A549 (cell line): Measurements from ENCODE around the gene CCDC30. TPM values are rescaled to one million over a fixed set of nuclear protein-coding genes. Genes with fewer than 3 reads are reported as not detected.

Experiments
- ATAC-seq, 2 experiments: fragments of 200-7000 bp in 1 of 2; fragments of >200 bp in 1 of 2; cut with Nextera tagmentation in 1 of 2; cut with Tn5 transposase in 1 of 2; 3 replicates each; pipeline versions ENCODE4 v1.8.0 to v1.9.1; 2018 to 2020; ENCODE audit warnings: mild to moderate bottlenecking in 1 of 2, moderate library complexity in 1 of 2
- CTCF ChIA-PET: fragments of 300-600 bp; sonication (Branson Sonifier 250); formaldehyde crosslinking; extraction: SDS; loops from one replicate; lab custom pipeline; 2021; ENCODE audit warnings: antibody characterized with exemption, inconsistent platforms; lab: Yijun Ruan, JAX
- POLR2A ChIA-PET: fragments of 350-600 bp; formaldehyde crosslinking; extraction: SDS; loops from one replicate; lab custom pipeline; 2021; ENCODE audit warnings: antibody characterized with exemption, inconsistent platforms; lab: Yijun Ruan, JAX
- DNase-seq, 2 experiments: peaks; one replicate each; pipeline versions ENCODE4 v3.0.0 to v3.0.0-alpha.2; 2011 to 2016; ENCODE audit warnings: low read depth in 1 of 2, low spot score in 1 of 2
- FAIRE-seq: peaks from 2 replicates; lab custom pipeline; 2011; peaks lifted over from hg19 to GRCh38; lab: Jason Lieb, UNC
- H3K27ac ChIP-seq, 2 experiments: fragments of >200 bp; sonication (Bioruptor Twin); formaldehyde crosslinking; 3 replicates each; pipeline ENCODE4 v1.5.1; 2016 to 2017
- H3K4me1 ChIP-seq: fragments of >200 bp; sonication (Bioruptor Twin); formaldehyde crosslinking; 3 replicates; pipeline ENCODE4 v1.6.1; 2016
- H3K4me2 ChIP-seq: fragments of >200 bp; sonication (Bioruptor Twin); formaldehyde crosslinking; 3 replicates; pipeline ENCODE4 v1.6.1; 2016
- H3K4me3 ChIP-seq: fragments of >200 bp; sonication (Bioruptor Twin); formaldehyde crosslinking; 3 replicates; pipeline ENCODE4 v1.5.1; 2016
- H3K9me3 ChIP-seq: fragments of >200 bp; sonication (Bioruptor Twin); formaldehyde crosslinking; 3 replicates; pipeline ENCODE4 v1.6.1; 2016
- CBX2 ChIP-seq: fragments of 200-600 bp; sonication (generic); IDR thresholded peaks from 2 replicates; pipeline ENCODE4 v1.6.1; 2016; ENCODE audit warnings: low read depth, mild to moderate bottlenecking, borderline replicate concordance
- ELK1 ChIP-seq: fragments of 150-350 bp; IDR thresholded peaks from 2 replicates; pipeline ENCODE4 v1.6.1; 2014; ENCODE audit warnings: low read depth, mild to moderate bottlenecking, low read length
- FOSL2 ChIP-seq, 2 experiments: fragments of 450-650 bp in 1 of 2; fragments of >200 bp in 1 of 2; sonication (Bioruptor Twin) in 1 of 2; formaldehyde crosslinking; IDR thresholded peaks; 2 replicates each; pipeline versions ENCODE4 v1.5.0 to v1.6.1; 2016 to 2020; ENCODE audit warnings: mild to moderate bottlenecking in 1 of 2, moderate library complexity in 1 of 2
- FOXS1 ChIP-seq: fragments of 250-450 bp; sonication (Bioruptor Pico); IDR thresholded peaks from 2 replicates; pipeline ENCODE4 v1.5.0; 2020; ENCODE audit warnings: mild to moderate bottlenecking, moderate library complexity
- HDAC2 ChIP-seq: fragments of 200-600 bp; sonication (generic); IDR thresholded peaks from 2 replicates; pipeline ENCODE4 v1.6.1; 2016
- HOXA7 ChIP-seq: fragments of 250-450 bp; sonication (Bioruptor Pico); IDR thresholded peaks from 2 replicates; pipeline ENCODE4 v1.5.0; 2020; ENCODE audit warnings: mild to moderate bottlenecking, moderate library complexity
- HOXB13 ChIP-seq: fragments of 250-450 bp; sonication (Bioruptor Pico); IDR thresholded peaks from 2 replicates; pipeline ENCODE4 v1.5.0; 2020; ENCODE audit warnings: low read depth, mild to moderate bottlenecking, moderate library complexity
- JUN ChIP-seq, 2 experiments: fragments of >200 bp; sonication (Bioruptor Twin); formaldehyde crosslinking; IDR thresholded peaks; 2 replicates in 1 of 2; 3 replicates in 1 of 2; pipeline ENCODE4 v1.6.1; 2016 to 2017
- JUNB ChIP-seq: fragments of >200 bp; sonication (Bioruptor Twin); formaldehyde crosslinking; IDR thresholded peaks from 2 replicates; pipeline ENCODE4 v1.6.1; 2016
- KDM1A ChIP-seq: fragments of 200-600 bp; sonication (generic); IDR thresholded peaks from 2 replicates; pipeline ENCODE4 v1.6.1; 2016; ENCODE audit warnings: low read depth, mild to moderate bottlenecking
- KDM5A ChIP-seq: fragments of 200-600 bp; sonication (generic); IDR thresholded peaks from 2 replicates; pipeline ENCODE4 v1.6.1; 2016; ENCODE audit warnings: antibody characterized with exemption, mild to moderate bottlenecking
- MAZ ChIP-seq: fragments of 150-350 bp; IDR thresholded peaks from 2 replicates; pipeline ENCODE4 v1.6.1; 2014; ENCODE audit warnings: antibody characterized with exemption, low read depth, low read length, borderline replicate concordance
- NFE2L2 ChIP-seq: fragments of 150-350 bp; conservative IDR thresholded peaks from 2 replicates; pipeline ENCODE4 v1.6.1; 2014; ENCODE audit warnings: low read length
- PHF8 ChIP-seq: fragments of 200-600 bp; sonication (generic); IDR thresholded peaks from 2 replicates; pipeline ENCODE4 v1.6.1; 2016; ENCODE audit warnings: low read depth, mild to moderate bottlenecking, antibody characterized with exemption, moderate library complexity, borderline replicate concordance
- RAD21 ChIP-seq, 2 experiments: fragments of >200 bp in 1 of 2; sonication (Bioruptor Twin) in 1 of 2; formaldehyde crosslinking in 1 of 2; IDR thresholded peaks in 1 of 2; conservative IDR thresholded peaks in 1 of 2; 2 replicates in 1 of 2; 3 replicates in 1 of 2; pipeline ENCODE4 v1.6.1; 2012 to 2018; ENCODE audit warnings: inconsistent platforms in 1 of 2
- RARB ChIP-seq: fragments of 250-450 bp; sonication (Bioruptor Pico); IDR thresholded peaks from 2 replicates; pipeline ENCODE4 v1.8.0; 2021; ENCODE audit warnings: mild to moderate bottlenecking, moderate library complexity
- RCOR1 ChIP-seq: fragments of 150-350 bp; IDR thresholded peaks from 2 replicates; pipeline ENCODE4 v1.6.1; 2014; ENCODE audit warnings: antibody characterized with exemption, low read length, low read depth
- RNF2 ChIP-seq: fragments of 200-600 bp; sonication (generic); IDR thresholded peaks from 2 replicates; pipeline ENCODE4 v1.6.1; 2016; ENCODE audit warnings: low read depth, mild to moderate bottlenecking, antibody characterized with exemption, moderate library complexity, borderline replicate concordance
- SMC3 ChIP-seq: fragments of >200 bp; sonication (Bioruptor Twin); formaldehyde crosslinking; IDR thresholded peaks from 3 replicates; pipeline ENCODE4 v1.6.1; 2018; ENCODE audit warnings: inconsistent platforms
- SREBF2 ChIP-seq: fragments of 450-650 bp; IDR thresholded peaks from 2 replicates; pipeline ENCODE4 v1.6.1; 2014; ENCODE audit warnings: mild to moderate bottlenecking, moderate library complexity
- ZC3H11A ChIP-seq: fragments of 450-650 bp; IDR thresholded peaks from 2 replicates; pipeline ENCODE4 v1.6.1; 2014; ENCODE audit warnings: antibody characterized with exemption, mild to moderate bottlenecking
- ZNF302 ChIP-seq: fragments of 250-450 bp; sonication (Bioruptor Pico); IDR thresholded peaks from 2 replicates; pipeline ENCODE4 v1.9.0; 2021; ENCODE audit warnings: inconsistent platforms, mild to moderate bottlenecking, moderate library complexity
- WGBS: methylation state at CpG from one replicate; pipeline ENCODE4 v1.1.6; 2017; ENCODE audit errors: missing lambda C conversion rate; 5-methylcytosine and 5-hydroxymethylcytosine counted together
- polyA plus RNA-seq, 4 experiments: library from polyadenylated mRNA; depleted of rRNA in 3 of 4; stranded (reverse); fragments of >200 nt; fragmentation: RNase III in 1 of 4; extraction: RNeasy Plus Mini Kit Qiagen cat#74134 plus additional on column Dnase treatment in 1 of 4; gene quantifications; 2 replicates in 3 of 4; 3 replicates in 1 of 4; pipeline ENCODE4 v1.2.3, GENCODE V29; 2011 to 2017
- TF ChIP-seq, protein P1 (sequence below): fragments of 250-450 bp; sonication (Bioruptor Pico); IDR thresholded peaks from 2 replicates; pipeline ENCODE4 v1.5.0; 2021; ENCODE audit warnings: mild to moderate bottlenecking, moderate library complexity, borderline replicate concordance
- TF ChIP-seq, protein P2 (sequence below): fragments of 450-650 bp; IDR thresholded peaks from 2 replicates; pipeline ENCODE4 v1.6.1; 2014; ENCODE audit warnings: antibody characterized with exemption

CCDC30 gene
- polyA plus RNA-seq, 2 of the 4 experiments (the other 2 are of a cell fraction), result 0.75 to 1.6 TPM

DNA sequence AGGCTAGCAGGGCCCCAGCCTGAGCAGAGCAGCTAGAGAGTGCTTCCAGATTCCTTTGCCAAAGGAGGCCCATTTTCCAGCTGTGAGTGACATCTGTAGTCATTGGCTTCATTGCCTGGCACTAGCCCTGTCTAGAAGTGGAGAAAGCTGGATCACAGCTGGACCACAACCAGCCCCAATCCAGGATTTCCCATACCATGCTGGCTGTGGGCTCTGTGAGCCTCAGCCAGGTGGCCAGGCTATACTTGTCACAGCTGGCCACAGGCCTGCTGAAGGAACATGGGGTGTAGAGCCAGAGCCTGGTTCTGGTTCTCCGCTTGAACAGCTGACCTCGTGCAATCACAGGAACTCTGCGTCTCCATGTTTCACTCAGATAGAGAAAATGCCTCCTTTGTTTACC is 45.9 kb upstream of the CCDC30 start (continued):
- TF ChIP-seq FOXS1 (CRISPR knock-in tag), result no peak
- no peak for TF ChIP-seq SREBF2
- TF ChIP-seq, all 56 proteins: peak for 0

DNA sequence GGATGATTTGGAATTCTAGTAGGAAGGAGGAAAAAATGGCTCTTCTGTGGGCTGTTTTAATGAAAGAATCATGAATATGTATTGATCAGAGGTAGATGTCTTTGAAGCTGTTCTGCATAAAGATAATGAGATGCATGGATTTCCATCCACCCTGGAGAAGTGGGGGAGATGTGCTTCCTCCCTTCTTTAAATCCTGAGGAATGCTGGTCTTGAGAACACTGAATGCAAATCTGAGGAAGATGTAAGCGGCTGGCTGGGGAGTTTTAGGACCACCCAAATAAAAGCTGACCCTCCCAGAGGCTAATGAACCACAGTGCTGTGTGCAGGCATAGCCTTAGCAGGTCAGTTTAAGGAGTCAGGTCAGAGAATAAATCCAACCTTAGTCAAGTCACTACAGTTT is 44.6 kb upstream of the CCDC30 start:
- Histone ChIP-seq H3K27ac (no peak overlapping the region), H3K9me3 (no peaks in the 10 kb centered on the region), H3K4me1 (no peaks in the 10 kb centered on the region), H3K4me2 (no peak overlapping the region), H3K4me3 (no peak overlapping the region)
- no peak for FAIRE-seq
- 93% methylated on average over 1 of the region's 1 CpG for WGBS
- no peak for DNase-seq
- TF ChIP-seq KDM1A, result no peak
- no peak for TF ChIP-seq ZC3H11A
- TF ChIP-seq NFE2L2, result no peak
- TF ChIP-seq RCOR1, result no peak
- POLR2A ChIA-PET, result no interaction called here
- CTCF ChIA-PET, result no interaction called here
- no peak for ATAC-seq

DNA sequence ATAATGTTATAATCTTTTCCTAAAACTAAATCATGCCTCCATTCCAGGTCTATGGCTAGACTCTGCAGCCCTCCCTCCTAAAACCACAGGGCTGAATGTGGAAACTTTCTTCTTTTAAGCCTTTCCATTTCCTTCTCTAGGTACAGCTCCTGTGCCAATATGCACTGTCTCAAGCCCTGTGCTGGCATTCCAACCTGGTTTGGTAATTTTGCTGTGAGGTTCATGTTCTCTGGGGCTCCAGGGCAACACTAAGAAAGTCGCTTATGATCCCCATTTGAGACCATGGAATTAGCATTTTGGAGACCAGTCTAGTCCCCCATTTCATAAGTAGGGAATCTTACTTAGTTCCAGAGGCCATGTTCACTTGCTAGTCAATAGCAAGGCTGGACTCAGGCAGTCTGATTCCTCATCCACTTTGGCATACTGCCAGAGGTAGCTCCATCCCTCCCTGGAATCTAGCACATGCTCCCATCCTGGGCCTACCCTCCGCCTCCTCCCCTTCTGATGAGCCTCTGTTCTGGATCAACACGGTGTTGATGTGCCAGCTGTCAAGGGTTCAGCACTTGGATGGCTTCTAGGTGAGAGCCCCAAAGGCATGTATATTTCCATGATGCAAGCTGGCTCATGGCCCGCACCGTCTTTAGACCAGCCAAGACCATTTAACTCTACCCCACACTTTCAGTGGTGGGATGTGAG is 43.8 kb upstream of the CCDC30 start:
- Histone ChIP-seq H3K9me3 (no peaks in the 10 kb centered on the region), H3K4me3 (no peak overlapping the region), H3K4me1 (no peaks in the 10 kb centered on the region), H3K4me2 (no peak overlapping the region), H3K27ac (no peak overlapping the region)
- FAIRE-seq (no peak), ATAC-seq (no peak), DNase-seq (no peak)
- WGBS, result 96% methylated on average over 4 of the region's 5 CpGs
- ChIA-PET POLR2A (no interaction called here), CTCF (no interaction called here)
- TF ChIP-seq JUNB (no peak), CBX2 (no peak), PHF8 (no peak), ELK1 (no peak), KDM5A (no peak), RARB (CRISPR knock-in tag) (no peak), RAD21 (conservative IDR thresholded peaks at IDR 0.05 in 1 of 2, IDR thresholded peaks at IDR 0.05 in 1 of 2) (no peak), MAZ (no peak)

DNA sequence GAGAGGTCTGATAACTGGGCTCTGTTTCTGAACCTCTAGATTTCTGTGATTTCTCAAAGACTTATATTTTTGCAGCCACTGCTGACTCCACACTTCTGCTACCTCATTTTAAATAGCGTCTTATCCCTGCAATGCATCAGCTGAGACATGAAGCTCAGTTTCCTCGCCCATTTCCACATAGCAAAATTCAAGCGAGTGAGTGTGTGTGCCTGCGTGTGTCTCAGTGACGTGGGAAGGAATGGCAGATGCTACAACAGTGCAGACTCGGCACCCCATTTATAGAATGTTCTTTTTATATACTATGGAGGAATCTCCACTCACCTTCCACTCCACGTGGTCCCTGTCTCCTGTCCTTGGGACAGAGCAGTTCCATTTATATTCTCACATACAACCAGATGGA is 43.0 kb upstream of the CCDC30 start:
- 80% methylated on average over 7 of the region's 7 CpGs for WGBS
- no peak overlapping the region for H3K4me2 ChIP-seq
- TF ChIP-seq HOXA7 (CRISPR knock-in tag) (no peak), FOSL2 (IDR thresholded peaks at IDR 0.05) (no peak), FOSL2 (CRISPR knock-in tag; IDR thresholded peaks at IDR 0.05) (no peak), PHF8 (no peak), SMC3 (no peak), RCOR1 (no peak), HOXB13 (CRISPR knock-in tag) (no peak), RNF2 (no peak), ELK1 (no peak), HDAC2 (no peak), JUNB (no peak), JUN (IDR thresholded peaks at IDR 0.05) (no peak), ZNF302 (no peak)
- TF ChIP-seq, protein P1, sequence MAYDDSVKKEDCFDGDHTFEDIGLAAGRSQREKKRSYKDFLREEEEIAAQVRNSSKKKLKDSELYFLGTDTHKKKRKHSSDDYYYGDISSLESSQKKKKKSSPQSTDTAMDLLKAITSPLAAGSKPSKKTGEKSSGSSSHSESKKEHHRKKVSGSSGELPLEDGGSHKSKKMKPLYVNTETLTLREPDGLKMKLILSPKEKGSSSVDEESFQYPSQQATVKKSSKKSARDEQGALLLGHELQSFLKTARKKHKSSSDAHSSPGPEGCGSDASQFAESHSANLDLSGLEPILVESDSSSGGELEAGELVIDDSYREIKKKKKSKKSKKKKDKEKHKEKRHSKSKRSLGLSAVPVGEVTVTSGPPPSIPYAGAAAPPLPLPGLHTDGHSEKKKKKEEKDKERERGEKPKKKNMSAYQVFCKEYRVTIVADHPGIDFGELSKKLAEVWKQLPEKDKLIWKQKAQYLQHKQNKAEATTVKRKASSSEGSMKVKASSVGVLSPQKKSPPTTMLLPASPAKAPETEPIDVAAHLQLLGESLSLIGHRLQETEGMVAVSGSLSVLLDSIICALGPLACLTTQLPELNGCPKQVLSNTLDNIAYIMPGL (CRISPR knock-in tag), result no peak
- TF ChIP-seq, protein P2, sequence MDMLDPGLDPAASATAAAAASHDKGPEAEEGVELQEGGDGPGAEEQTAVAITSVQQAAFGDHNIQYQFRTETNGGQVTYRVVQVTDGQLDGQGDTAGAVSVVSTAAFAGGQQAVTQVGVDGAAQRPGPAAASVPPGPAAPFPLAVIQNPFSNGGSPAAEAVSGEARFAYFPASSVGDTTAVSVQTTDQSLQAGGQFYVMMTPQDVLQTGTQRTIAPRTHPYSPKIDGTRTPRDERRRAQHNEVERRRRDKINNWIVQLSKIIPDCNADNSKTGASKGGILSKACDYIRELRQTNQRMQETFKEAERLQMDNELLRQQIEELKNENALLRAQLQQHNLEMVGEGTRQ, result no peak
- ChIA-PET POLR2A (no interaction called here), CTCF (interaction anchor here (0.8 kb wide), 1 partner anchor 13 kb away, joined by 3 read pairs; no protein-coding TSS in a partner anchor)
- no peak overlapping the region for H3K27ac ChIP-seq
- no peak for FAIRE-seq
- DNase-seq, result no peak
- ATAC-seq, result no peak
- no peaks in the 10 kb centered on the region for H3K4me1 ChIP-seq
- no peaks in the 10 kb centered on the region for H3K9me3 ChIP-seq
- no peak overlapping the region for H3K4me3 ChIP-seq
